ENCODE measurements around the gene UCHL3.

Gene UCHL3

GRCh38 chr13:75585153-75585552 lies 35.6 kb downstream of the UCHL3 start:
- Histone ChIP-seq H2AFZ (ENCODE audit: low read length, unreplicated experiment) (no peak overlapping the region), H3K36me3 (ENCODE audit: insufficient read depth, low read length) (peaks cover 22% of the 10 kb centered on the region), H3K79me2 (ENCODE audit: control insufficient read depth, insufficient read depth, low read length, unreplicated experiment) (no peaks in the 10 kb centered on the region), H3K27ac (ENCODE audit: low read depth, low read length) (no peak overlapping the region), H3K4me1 (ENCODE audit: control insufficient read depth, insufficient read depth, low read length, unreplicated experiment) (no peaks in the 10 kb centered on the region), H3K4me3 (ENCODE audit: low read depth, low read length) (no peak overlapping the region), H3K27me3 (ENCODE audit: insufficient read depth, low read length) (no peaks in the 10 kb centered on the region)

DNA sequence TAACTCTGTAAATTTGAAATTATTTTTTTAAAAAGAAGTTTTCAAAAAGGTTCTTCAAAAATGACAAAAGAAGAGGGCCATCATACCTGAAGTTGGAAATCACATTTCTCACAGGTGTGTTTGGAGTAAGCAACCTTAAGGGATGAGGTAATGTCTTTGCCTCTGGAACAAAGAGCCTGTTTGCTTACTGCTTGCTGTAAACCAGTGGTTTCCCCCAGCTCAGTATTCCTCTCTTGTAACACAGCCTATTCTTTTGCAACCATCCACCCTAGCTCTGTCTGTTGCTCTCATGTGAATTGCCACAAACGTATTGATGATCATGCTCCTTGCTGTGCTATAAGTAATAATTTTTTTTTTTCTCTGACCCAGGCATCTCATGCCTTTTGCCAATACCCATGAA lies 38.1 kb downstream of the UCHL3 start:
- Histone ChIP-seq H3K4me1 (ENCODE audit: control insufficient read depth, insufficient read depth, low read length, unreplicated experiment) (no peaks in the 10 kb centered on the region), H3K27me3 (ENCODE audit: insufficient read depth, low read length) (no peaks in the 10 kb centered on the region), H3K27ac (ENCODE audit: low read depth, low read length) (no peak overlapping the region), H2AFZ (ENCODE audit: low read length, unreplicated experiment) (no peak overlapping the region), H3K36me3 (ENCODE audit: insufficient read depth, low read length) (peaks cover 24% of the 10 kb centered on the region), H3K4me3 (ENCODE audit: low read depth, low read length) (no peak overlapping the region), H3K79me2 (ENCODE audit: control insufficient read depth, insufficient read depth, low read length, unreplicated experiment) (no peaks in the 10 kb centered on the region)

GRCh38 chr13:75596657-75597182 lies 47.1 kb downstream of the UCHL3 start:
- H3K27me3 ChIP-seq (ENCODE audit: insufficient read depth, low read length): no peaks in the 10 kb centered on the region
- H3K79me2 ChIP-seq (ENCODE audit: control insufficient read depth, insufficient read depth, low read length, unreplicated experiment): no peaks in the 10 kb centered on the region
- H3K36me3 ChIP-seq (ENCODE audit: insufficient read depth, low read length): peaks cover 10% of the 10 kb centered on the region; the same call in 1 of the 2 replicates
- H2AFZ ChIP-seq (ENCODE audit: low read length, unreplicated experiment): no peak overlapping the region
- H3K27ac ChIP-seq (ENCODE audit: low read depth, low read length): 0 out of 2 replicates have a peak overlapping the region, but pooled peaks have one; percentile 3
- peaks cover 5% of the 10 kb centered on the region for H3K4me1 ChIP-seq (ENCODE audit: control insufficient read depth, insufficient read depth, low read length, unreplicated experiment)
- H3K4me3 ChIP-seq (ENCODE audit: low read depth, low read length): no peak overlapping the region

- peaks cover 10% of the 10 kb centered on the region; the same call in 1 of the 2 replicates for H3K36me3 ChIP-seq (ENCODE audit: insufficient read depth, low read length)
- no peaks in the 10 kb centered on the region for H3K27me3 ChIP-seq (ENCODE audit: insufficient read depth, low read length)
- H3K4me1 ChIP-seq (ENCODE audit: control insufficient read depth, insufficient read depth, low read length, unreplicated experiment): peaks cover 5% of the 10 kb centered on the region
- no peak overlapping the region for H2AFZ ChIP-seq (ENCODE audit: low read length, unreplicated experiment)
- H3K27ac ChIP-seq (ENCODE audit: low read depth, low read length): no peak overlapping the region
- no peaks in the 10 kb centered on the region for H3K79me2 ChIP-seq (ENCODE audit: control insufficient read depth, insufficient read depth, low read length, unreplicated experiment)
- no peak overlapping the region for H3K4me3 ChIP-seq (ENCODE audit: low read depth, low read length)
Measured at GRCh38 chr13:75600371-75600770, 50.8 kb downstream of the UCHL3 start.

- Histone ChIP-seq H3K4me3 (ENCODE audit: low read depth, low read length) (no peak overlapping the region), H3K27ac (ENCODE audit: low read depth, low read length) (no peak overlapping the region), H3K4me1 (ENCODE audit: control insufficient read depth, insufficient read depth, low read length, unreplicated experiment) (no peaks in the 10 kb centered on the region), H3K36me3 (ENCODE audit: insufficient read depth, low read length) (peaks cover 11% of the 10 kb centered on the region), H3K27me3 (ENCODE audit: insufficient read depth, low read length) (no peaks in the 10 kb centered on the region), H2AFZ (ENCODE audit: low read length, unreplicated experiment) (no peak overlapping the region), H3K79me2 (ENCODE audit: control insufficient read depth, insufficient read depth, low read length, unreplicated experiment) (no peaks in the 10 kb centered on the region)
Measured at GRCh38 chr13:75603038-75603437, 53.4 kb downstream of the UCHL3 start.

- no peaks in the 10 kb centered on the region for H3K4me1 ChIP-seq (ENCODE audit: control insufficient read depth, insufficient read depth, low read length, unreplicated experiment)
- H3K27me3 ChIP-seq (ENCODE audit: insufficient read depth, low read length): no peaks in the 10 kb centered on the region
- no peak overlapping the region for H2AFZ ChIP-seq (ENCODE audit: low read length, unreplicated experiment)
- no peak overlapping the region for H3K4me3 ChIP-seq (ENCODE audit: low read depth, low read length)
- H3K27ac ChIP-seq (ENCODE audit: low read depth, low read length): no peak overlapping the region
- H3K79me2 ChIP-seq (ENCODE audit: control insufficient read depth, insufficient read depth, low read length, unreplicated experiment): no peaks in the 10 kb centered on the region
- H3K36me3 ChIP-seq (ENCODE audit: insufficient read depth, low read length): peaks cover 3% of the 10 kb centered on the region; the same call in 1 of the 2 replicates
Measured at GRCh38 chr13:75607447-75607846, 57.9 kb downstream of the UCHL3 start.

GRCh38 chr13:75610466-75610865 lies 60.9 kb downstream of the UCHL3 start:
- Histone ChIP-seq H3K27ac (ENCODE audit: low read depth, low read length) (no peak overlapping the region), H2AFZ (ENCODE audit: low read length, unreplicated experiment) (no peak overlapping the region), H3K4me1 (ENCODE audit: control insufficient read depth, insufficient read depth, low read length, unreplicated experiment) (no peaks in the 10 kb centered on the region)

DNA sequence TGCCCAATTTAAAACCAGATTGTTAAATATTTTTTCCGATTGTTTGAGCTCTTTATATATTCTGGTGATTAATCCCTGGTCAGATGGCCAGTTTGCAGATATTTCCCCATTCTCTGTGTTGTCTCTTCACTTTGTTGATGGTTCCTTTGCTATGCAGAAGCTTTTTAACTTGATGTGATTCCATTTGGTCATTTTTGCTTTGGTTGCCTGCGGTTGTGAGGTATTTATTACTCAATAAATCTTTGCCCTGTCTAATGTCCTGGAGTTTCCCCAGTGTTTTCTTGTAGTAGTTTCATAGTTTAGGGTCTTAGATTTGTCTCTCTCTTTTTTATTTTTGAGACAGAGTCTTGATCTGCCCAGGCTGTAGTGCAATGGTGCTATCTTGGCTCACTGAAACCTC lies 62.8 kb downstream of the UCHL3 start:
- H3K27me3 ChIP-seq (ENCODE audit: insufficient read depth, low read length): no peaks in the 10 kb centered on the region
- H3K27ac ChIP-seq (ENCODE audit: low read depth, low read length): no peak overlapping the region
- no peak overlapping the region for H3K4me3 ChIP-seq (ENCODE audit: low read depth, low read length)
- no peaks in the 10 kb centered on the region for H3K79me2 ChIP-seq (ENCODE audit: control insufficient read depth, insufficient read depth, low read length, unreplicated experiment)
- H3K4me1 ChIP-seq (ENCODE audit: control insufficient read depth, insufficient read depth, low read length, unreplicated experiment): no peaks in the 10 kb centered on the region
- no peak overlapping the region for H2AFZ ChIP-seq (ENCODE audit: low read length, unreplicated experiment)
- H3K36me3 ChIP-seq (ENCODE audit: insufficient read depth, low read length): no peaks in the 10 kb centered on the region

More at GRCh38 chr13:75610466-75610865, 60.9 kb downstream of the UCHL3 start:
- Histone ChIP-seq H3K79me2 (ENCODE audit: control insufficient read depth, insufficient read depth, low read length, unreplicated experiment) (no peaks in the 10 kb centered on the region), H3K4me3 (ENCODE audit: low read depth, low read length) (no peak overlapping the region), H3K27me3 (ENCODE audit: insufficient read depth, low read length) (no peaks in the 10 kb centered on the region), H3K36me3 (ENCODE audit: insufficient read depth, low read length) (peaks cover 3% of the 10 kb centered on the region; the same call in 1 of the 2 replicates)

DNA sequence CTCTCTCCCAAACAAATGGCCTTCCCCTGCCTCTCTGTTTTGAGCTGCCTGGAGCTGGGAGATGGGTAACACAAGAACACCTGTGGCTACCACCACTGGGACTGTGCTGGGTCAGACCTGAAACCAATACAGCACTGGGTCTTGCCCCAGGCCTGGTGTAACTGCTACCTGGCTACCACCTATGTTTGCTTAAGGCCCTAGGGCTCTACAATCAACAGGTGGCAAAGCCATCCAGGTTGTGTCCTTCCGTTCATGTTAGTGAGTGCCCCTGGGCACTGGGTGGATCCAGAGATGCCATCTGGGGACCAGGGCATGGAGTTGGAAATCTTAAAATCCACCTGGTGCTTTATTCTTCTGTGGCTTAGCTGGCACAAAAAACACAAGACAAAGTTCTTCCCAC lies 67.6 kb downstream of the UCHL3 start:
- H3K27ac ChIP-seq (ENCODE audit: low read depth, low read length): no peak overlapping the region
- no peaks in the 10 kb centered on the region for H3K27me3 ChIP-seq (ENCODE audit: insufficient read depth, low read length)
- no peak overlapping the region for H3K4me3 ChIP-seq (ENCODE audit: low read depth, low read length)
- H3K79me2 ChIP-seq (ENCODE audit: control insufficient read depth, insufficient read depth, low read length, unreplicated experiment): no peaks in the 10 kb centered on the region
- H3K36me3 ChIP-seq (ENCODE audit: insufficient read depth, low read length): no peaks in the 10 kb centered on the region
- no peak overlapping the region for H2AFZ ChIP-seq (ENCODE audit: low read length, unreplicated experiment)
- peaks cover 24% of the 10 kb centered on the region for H3K4me1 ChIP-seq (ENCODE audit: control insufficient read depth, insufficient read depth, low read length, unreplicated experiment)

DNA sequence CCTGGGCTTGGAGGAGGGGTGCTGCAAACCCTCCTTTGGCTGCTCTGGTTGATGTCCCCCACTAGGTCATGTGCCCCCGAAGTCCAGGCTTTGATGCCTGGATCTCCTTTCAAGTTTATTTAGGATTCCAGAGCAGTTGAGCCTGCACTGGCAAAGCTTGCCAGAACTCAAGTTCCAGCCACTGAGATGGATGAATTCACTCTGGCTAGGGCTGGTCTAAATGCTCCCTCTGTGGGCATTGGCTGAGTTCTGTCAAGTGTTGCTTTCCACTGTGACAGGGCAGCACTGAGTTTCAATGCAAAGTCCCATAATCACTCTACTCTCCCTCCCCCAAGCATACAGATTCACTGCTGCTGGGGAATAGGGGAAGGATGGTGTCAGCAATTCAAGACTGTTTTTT lies 68.7 kb downstream of the UCHL3 start:
- H3K4me1 ChIP-seq (ENCODE audit: control insufficient read depth, insufficient read depth, low read length, unreplicated experiment): peaks cover 35% of the 10 kb centered on the region
- H2AFZ ChIP-seq (ENCODE audit: low read length, unreplicated experiment): no peak overlapping the region
- H3K27me3 ChIP-seq (ENCODE audit: insufficient read depth, low read length): no peaks in the 10 kb centered on the region
- H3K36me3 ChIP-seq (ENCODE audit: insufficient read depth, low read length): no peaks in the 10 kb centered on the region
- H3K4me3 ChIP-seq (ENCODE audit: low read depth, low read length): no peak overlapping the region
- H3K79me2 ChIP-seq (ENCODE audit: control insufficient read depth, insufficient read depth, low read length, unreplicated experiment): no peaks in the 10 kb centered on the region
- no peak overlapping the region for H3K27ac ChIP-seq (ENCODE audit: low read depth, low read length)

- H3K4me1 ChIP-seq (ENCODE audit: control insufficient read depth, insufficient read depth, low read length, unreplicated experiment): peaks cover 35% of the 10 kb centered on the region
Measured at GRCh38 chr13:75620020-75620419, 70.4 kb downstream of the UCHL3 start.

More at GRCh38 chr13:75620020-75620419, 70.4 kb downstream of the UCHL3 start:
- no peaks in the 10 kb centered on the region for H3K36me3 ChIP-seq (ENCODE audit: insufficient read depth, low read length)
- H3K79me2 ChIP-seq (ENCODE audit: control insufficient read depth, insufficient read depth, low read length, unreplicated experiment): no peaks in the 10 kb centered on the region
- no peaks in the 10 kb centered on the region for H3K27me3 ChIP-seq (ENCODE audit: insufficient read depth, low read length)
- H3K4me3 ChIP-seq (ENCODE audit: low read depth, low read length): no peak overlapping the region
- H2AFZ ChIP-seq (ENCODE audit: low read length, unreplicated experiment): peak overlapping the region; percentile 2
- peak overlapping the region; percentile 57 for H3K27ac ChIP-seq (ENCODE audit: low read depth, low read length)

Data from ACC112 (cell line).